PC-3 (cell line): Measurements from ENCODE around the gene POLRMT.

Experiments
- CTCF ChIP-seq: fragments of 300-600 bp; sonication (generic); conservative IDR thresholded peaks from 2 replicates; pipeline ENCODE4 v1.5.1; 2017; ENCODE audit warnings: antibody characterized with exemption, low read depth, mild to moderate bottlenecking, low read length
- EZH2 ChIP-seq: fragments of 300-600 bp; sonication (generic); IDR thresholded peaks from one replicate; pipeline ENCODE4 v1.6.1; 2017; ENCODE audit warnings: antibody characterized with exemption, mild to moderate bottlenecking, low read length; ENCODE audit not compliant: unreplicated experiment

- TF ChIP-seq EZH2 (no peak), CTCF (no peak)
These were observed 42.0 kb downstream of the POLRMT start for GRCh38 chr19:591099-591958.
